ENCODE data around the gene PRKACA. TPM values are rescaled to one million over a fixed set of nuclear protein-coding genes. Genes with fewer than 3 reads are reported as not detected.
A peak's percentile ranks its signal among the peaks of the same experiment; 100 is the strongest.

Gene PRKACA
- total and polyA plus RNA-seq, 8 donors: 81.5 to 118 (median 93.7) TPM

- H3K36me3 ChIP-seq: no peaks in the 10 kb centered on the region
- peaks cover 14 to 38% of the 10 kb centered on the region in 2 donors for H3K4me1 ChIP-seq
- intact Hi-C loops (cut with DNase I): no loop called here
- H3K27ac ChIP-seq: no peak overlapping the region
- TF ChIP-seq CTCF (IDR thresholded peaks at IDR 0.05): no peak
- no peaks in the 10 kb centered on the region for H3K9me3 ChIP-seq
- H3K4me3 ChIP-seq: no peak overlapping the region
- H3K27me3 ChIP-seq: peaks cover 0 to 14% of the 10 kb centered on the region in 2 donors
- no peak for DNase-seq
- no peak for ATAC-seq
These were observed 47.1 kb downstream of the PRKACA start for GRCh38 chr19:14070268-14071050.

- Histone ChIP-seq H3K9me3 (no peaks in the 10 kb centered on the region), H3K27me3 (peaks cover 0 to 14% of the 10 kb centered on the region in 2 donors), H3K4me1 (no peaks in the 10 kb centered on the region), H3K27ac (no peak overlapping the region), H3K36me3 (no peaks in the 10 kb centered on the region), H3K4me3 (no peak overlapping the region)
- no peak for ATAC-seq
- no peak for TF ChIP-seq CTCF (IDR thresholded peaks at IDR 0.05)
- no peak for DNase-seq
- intact Hi-C loops (cut with DNase I): loop anchor here in 1 of 2 donors (10.0 kb wide), 1 partner anchor 181 kb away; no protein-coding TSS in a partner anchor
These were observed 51.4 kb downstream of the PRKACA start for GRCh38 chr19:14066134-14066533.

GRCh38 chr19:14063105-14063504 lies 54.5 kb downstream of the PRKACA start:
- peaks cover 11 to 44% of the 10 kb centered on the region in 2 donors for H3K27me3 ChIP-seq
- H3K9me3 ChIP-seq: no peaks in the 10 kb centered on the region
- no peak overlapping the region for H3K27ac ChIP-seq
- DNase-seq (no peak), ATAC-seq (no peak)
- peaks cover 0 to 13% of the 10 kb centered on the region in 2 donors for H3K4me1 ChIP-seq
- intact Hi-C loops (cut with DNase I): loop anchor here in 1 of 2 donors (10.0 kb wide), 1 partner anchor 178 kb away; no protein-coding TSS in a partner anchor
- no peak overlapping the region for H3K4me3 ChIP-seq
- no peak for TF ChIP-seq CTCF (IDR thresholded peaks at IDR 0.05)
- no peaks in the 10 kb centered on the region for H3K36me3 ChIP-seq

GRCh38 chr19:14062558-14062855 lies 55.1 kb downstream of the PRKACA start:
- intact Hi-C loops (cut with DNase I): loop anchor here in 1 of 2 donors (10.0 kb wide), 1 partner anchor 178 kb away; no protein-coding TSS in a partner anchor
- Histone ChIP-seq H3K36me3 (no peaks in the 10 kb centered on the region), H3K27me3 (peaks cover 11 to 50% of the 10 kb centered on the region in 2 donors), H3K4me1 (peaks cover 0 to 17% of the 10 kb centered on the region in 2 donors), H3K27ac (no peak overlapping the region), H3K9me3 (no peaks in the 10 kb centered on the region), H3K4me3 (no peak overlapping the region)
- ATAC-seq (no peak), DNase-seq (no peak)
- TF ChIP-seq CTCF (IDR thresholded peaks at IDR 0.05): no peak

GRCh38 chr19:14061751-14062557 lies 55.6 kb downstream of the PRKACA start, which contains the start of gene PALM3:
Gene PALM3, minus strand, starts transcription at chr19:14062076. Its CDS starts 96 bp downstream, at chr19:14061980.
- Histone ChIP-seq H3K4me1 (peaks cover 0 to 22% of the 10 kb centered on the region in 2 donors), H3K27ac (no peak within 1 kb of the TSS), H3K4me3 (peak within 1 kb of the TSS in 1 of 2 donors; percentile 33), H3K9me3 (no peaks in the 10 kb centered on the region), H3K27me3 (peaks cover 11 to 56% of the 10 kb centered on the region in 2 donors), H3K36me3 (no peaks in the 10 kb centered on the region)
- TF ChIP-seq CTCF (IDR thresholded peaks at IDR 0.05): no peak
- DNase-seq: peak in 2 of 4 donors; percentile 59 to 73
- ATAC-seq: peak; percentile 90
- intact Hi-C loops (cut with DNase I): loop anchor here in 1 of 2 donors (10.0 kb wide), 1 partner anchor 177 kb away; no protein-coding TSS in a partner anchor

All from left lung (tissue), 10 donors.